Chondrocyte (in vitro differentiated cells): ENCODE results near the gene GPC6. TPM values are rescaled to one million over a fixed set of nuclear protein-coding genes. Genes with fewer than 3 reads are reported as not detected.

Experiments used
- DNase-seq: peaks from one replicate; pipeline ENCODE4 v3.0.0; 2021; ENCODE audit warnings: mixed read lengths, low spot score
- H3K27ac Mint-ChIP-seq: one replicate; pipeline ENCODE4 v1.8.0; 2021; ENCODE audit warnings: mild to moderate bottlenecking, moderate library complexity, mixed read lengths; ENCODE audit not compliant: unreplicated experiment
- H3K27me3 Mint-ChIP-seq: 2 replicates; pipeline ENCODE4 v1.8.0; 2021; ENCODE audit warnings: low read depth, mixed read lengths
- H3K36me3 Mint-ChIP-seq: 2 replicates; pipeline ENCODE4 v1.8.0; 2021; ENCODE audit warnings: low read depth, mixed read lengths
- H3K4me1 Mint-ChIP-seq: 2 replicates; pipeline ENCODE4 v1.8.0; 2021; ENCODE audit warnings: low read depth, mild to moderate bottlenecking, mixed read lengths
- H3K4me3 Mint-ChIP-seq: one replicate; pipeline ENCODE4 v1.8.0; 2021; ENCODE audit warnings: mild to moderate bottlenecking, moderate library complexity, mixed read lengths; ENCODE audit not compliant: unreplicated experiment
- H3K9me3 Mint-ChIP-seq: 2 replicates; pipeline ENCODE4 v1.8.0; 2021; ENCODE audit warnings: low read depth, mixed read lengths
- total RNA-seq: library from RNA; stranded (reverse); gene quantifications from 3 replicates; pipeline ENCODE4 v1.2.1, GENCODE V29; 2021
- TF ChIP-seq, protein P1 (sequence below): fragments of 200-600 bp; sonication (generic); IDR thresholded peaks from 2 replicates; pipeline ENCODE4 v1.5.0; 2021; ENCODE audit warnings: antibody characterized with exemption, mild to moderate bottlenecking, moderate library complexity

Gene GPC6
- total RNA-seq, 1 donor from 2014 or later = 76.1 TPM

DNA sequence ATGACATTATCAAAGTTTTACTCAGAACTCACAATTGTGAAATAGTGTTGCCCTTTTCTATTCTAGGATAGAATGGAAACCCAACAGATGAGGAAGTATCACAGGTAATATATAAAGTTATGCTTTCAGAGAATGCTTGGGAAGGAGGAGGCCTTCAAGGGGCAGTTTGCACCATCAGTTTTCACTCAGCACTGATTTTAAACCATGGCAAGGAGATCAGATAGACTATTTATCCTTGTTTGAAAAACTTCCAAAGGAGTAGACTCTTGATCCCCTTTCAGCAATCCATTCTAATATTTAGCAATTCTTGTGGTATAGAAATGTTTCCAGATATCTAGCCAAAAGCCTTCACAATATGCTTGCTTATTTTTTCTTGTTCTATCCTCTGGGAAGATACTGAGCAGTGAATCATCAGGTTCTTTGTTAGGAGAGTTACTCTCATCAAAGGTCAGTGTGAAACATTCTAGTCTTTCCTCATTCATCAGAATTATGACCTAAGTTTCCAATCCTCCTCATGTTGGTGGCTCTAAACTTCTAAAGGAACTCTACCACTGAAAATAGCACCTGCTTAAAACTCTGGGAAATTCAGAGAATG, 3.8 kb downstream of the GPC6 start:
- no peak for DNase-seq
- Mint-ChIP-seq H3K27me3 (no peaks in the 10 kb centered on the region), H3K27ac (peak overlapping the region; percentile 95), H3K4me3 (peak overlapping the region; percentile 89), H3K36me3 (no peaks in the 10 kb centered on the region), H3K4me1 (peaks cover 57% of the 10 kb centered on the region), H3K9me3 (no peaks in the 10 kb centered on the region)
- TF ChIP-seq, protein P1, sequence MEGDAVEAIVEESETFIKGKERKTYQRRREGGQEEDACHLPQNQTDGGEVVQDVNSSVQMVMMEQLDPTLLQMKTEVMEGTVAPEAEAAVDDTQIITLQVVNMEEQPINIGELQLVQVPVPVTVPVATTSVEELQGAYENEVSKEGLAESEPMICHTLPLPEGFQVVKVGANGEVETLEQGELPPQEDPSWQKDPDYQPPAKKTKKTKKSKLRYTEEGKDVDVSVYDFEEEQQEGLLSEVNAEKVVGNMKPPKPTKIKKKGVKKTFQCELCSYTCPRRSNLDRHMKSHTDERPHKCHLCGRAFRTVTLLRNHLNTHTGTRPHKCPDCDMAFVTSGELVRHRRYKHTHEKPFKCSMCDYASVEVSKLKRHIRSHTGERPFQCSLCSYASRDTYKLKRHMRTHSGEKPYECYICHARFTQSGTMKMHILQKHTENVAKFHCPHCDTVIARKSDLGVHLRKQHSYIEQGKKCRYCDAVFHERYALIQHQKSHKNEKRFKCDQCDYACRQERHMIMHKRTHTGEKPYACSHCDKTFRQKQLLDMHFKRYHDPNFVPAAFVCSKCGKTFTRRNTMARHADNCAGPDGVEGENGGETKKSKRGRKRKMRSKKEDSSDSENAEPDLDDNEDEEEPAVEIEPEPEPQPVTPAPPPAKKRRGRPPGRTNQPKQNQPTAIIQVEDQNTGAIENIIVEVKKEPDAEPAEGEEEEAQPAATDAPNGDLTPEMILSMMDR = no peak

DNA sequence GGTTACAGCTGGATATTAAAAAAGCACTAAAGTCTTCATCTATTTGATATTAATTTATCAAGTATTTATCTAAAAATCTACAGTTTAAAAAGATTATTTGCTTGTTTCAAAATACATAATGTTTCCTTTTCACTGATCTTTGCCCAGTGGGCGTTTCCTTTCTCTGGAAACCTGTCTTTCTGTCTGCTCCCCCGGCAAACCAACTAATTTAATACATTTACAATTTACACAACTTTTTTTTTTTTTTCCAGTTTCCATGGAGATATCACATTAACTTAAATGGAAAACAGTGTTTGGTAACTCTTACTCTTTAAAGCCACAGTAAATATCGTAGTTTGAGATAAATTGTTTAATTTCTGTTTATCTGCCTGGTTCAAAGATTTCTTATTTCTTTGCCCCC, 5.3 kb downstream of the GPC6 start:
- peak overlapping the region; percentile 15 for H3K27ac Mint-ChIP-seq
- no peaks in the 10 kb centered on the region for H3K27me3 Mint-ChIP-seq
- no peak overlapping the region for H3K4me3 Mint-ChIP-seq
- H3K36me3 Mint-ChIP-seq = peaks cover 6% of the 10 kb centered on the region
- TF ChIP-seq, protein P1 = no peak
- H3K9me3 Mint-ChIP-seq = peaks cover 6% of the 10 kb centered on the region
- no peak for DNase-seq
- peaks cover 57% of the 10 kb centered on the region for H3K4me1 Mint-ChIP-seq

DNA sequence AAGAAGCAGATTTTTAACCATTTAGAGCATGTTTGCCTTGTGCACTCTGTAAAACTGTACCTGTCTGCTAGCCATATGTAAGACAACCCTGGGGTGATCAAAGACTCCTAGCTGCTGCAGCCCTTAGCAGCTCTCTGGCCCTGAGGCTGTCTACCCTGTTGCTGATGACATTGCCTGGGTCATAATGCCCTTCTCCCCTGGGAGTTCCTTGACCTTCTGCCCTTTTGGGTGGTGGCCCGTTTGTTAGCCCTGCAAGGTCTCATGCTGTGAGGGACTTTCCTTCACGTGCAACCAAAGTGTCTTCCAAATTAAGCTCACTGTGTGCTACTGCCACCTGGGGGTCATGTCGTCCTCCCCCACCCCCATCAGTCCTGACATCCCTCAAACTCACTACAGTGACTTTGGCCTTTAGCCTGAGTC, 7.4 kb downstream of the GPC6 start:
- TF ChIP-seq, protein P1 = peak; percentile 35
- peaks cover 55% of the 10 kb centered on the region for H3K4me1 Mint-ChIP-seq
- DNase-seq = peak; percentile 32
- H3K27ac Mint-ChIP-seq = no peak overlapping the region
- peaks cover 18% of the 10 kb centered on the region for H3K36me3 Mint-ChIP-seq
- H3K9me3 Mint-ChIP-seq = peaks cover 27% of the 10 kb centered on the region
- no peaks in the 10 kb centered on the region for H3K27me3 Mint-ChIP-seq
- H3K4me3 Mint-ChIP-seq = no peak overlapping the region

DNA sequence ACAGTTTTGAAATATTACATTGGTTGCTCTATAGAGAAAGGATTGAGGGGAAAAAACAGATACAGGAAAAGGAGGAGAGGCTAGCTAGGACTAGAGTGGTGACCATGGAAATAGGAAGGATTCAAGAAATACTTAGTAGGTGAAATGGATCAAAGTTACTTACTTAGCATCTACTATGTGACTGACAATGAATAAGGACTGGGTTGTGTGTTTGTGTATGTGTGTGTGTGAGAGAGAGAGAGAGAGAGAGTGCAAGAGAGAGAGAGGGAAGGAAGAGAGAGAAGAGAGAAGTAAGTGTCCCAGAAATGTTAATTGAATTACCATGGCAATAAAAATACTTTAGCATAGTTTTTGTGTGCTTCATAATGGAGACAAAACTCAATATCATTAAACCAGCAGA, 7.9 kb downstream of the GPC6 start:
- no peak overlapping the region for H3K4me3 Mint-ChIP-seq
- H3K4me1 Mint-ChIP-seq = peaks cover 51% of the 10 kb centered on the region
- peaks cover 31% of the 10 kb centered on the region for H3K9me3 Mint-ChIP-seq
- no peak for DNase-seq
- H3K27ac Mint-ChIP-seq = no peak overlapping the region
- TF ChIP-seq, protein P1 = no peak
- peaks cover 22% of the 10 kb centered on the region for H3K36me3 Mint-ChIP-seq
- no peaks in the 10 kb centered on the region for H3K27me3 Mint-ChIP-seq

DNA sequence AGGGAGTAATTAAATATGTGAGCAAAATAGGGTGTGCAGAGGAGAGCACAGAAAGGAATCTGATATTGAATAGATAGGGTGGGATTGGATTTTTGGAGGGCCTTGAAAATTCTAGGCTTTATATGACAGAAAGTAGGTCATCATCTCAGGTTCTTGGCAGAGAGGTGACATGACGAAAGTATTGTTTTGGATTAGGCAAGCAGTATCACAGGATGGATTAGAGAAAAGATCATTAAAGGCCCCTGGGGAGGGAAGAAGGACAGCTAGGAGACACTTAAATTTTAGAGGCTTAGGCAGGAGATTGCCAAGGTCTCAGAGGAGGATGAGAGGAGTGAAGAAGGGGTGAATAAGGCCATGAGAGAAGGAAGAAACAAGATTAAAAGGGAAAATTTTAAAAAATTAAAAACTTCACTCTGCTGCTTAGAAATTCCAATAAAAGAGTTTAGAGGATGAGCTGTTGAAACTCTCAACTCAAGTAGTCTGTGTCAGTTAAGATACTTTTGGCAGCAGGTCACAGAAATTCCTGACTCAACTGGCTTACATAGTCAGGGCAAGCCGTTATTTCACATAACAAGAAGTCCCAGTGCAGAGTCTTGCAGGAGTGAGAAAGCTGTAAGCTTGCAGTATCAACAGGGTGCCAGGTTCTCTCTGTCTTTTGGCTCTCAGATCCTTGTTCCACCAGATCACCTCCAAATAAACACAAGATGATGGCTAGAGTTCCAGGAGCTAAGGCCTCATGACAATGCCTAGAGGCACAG, 8.8 kb downstream of the GPC6 start:
- Mint-ChIP-seq H3K4me3 (no peak overlapping the region), H3K27ac (peak overlapping the region; percentile 37), H3K9me3 (peaks cover 38% of the 10 kb centered on the region), H3K27me3 (no peaks in the 10 kb centered on the region), H3K36me3 (peaks cover 26% of the 10 kb centered on the region), H3K4me1 (peaks cover 41% of the 10 kb centered on the region)
- TF ChIP-seq, protein P1 = no peak
- DNase-seq = no peak
